Measurements from ENCODE around the gene ANO1.
"Not testable (repeated sequence)": the region's sequence is repeated elsewhere in the genome, so short reads cannot be mapped to it uniquely, and the experiment has no call there.

The ANO1 gene

GRCh38 chr11:70218076-70218475 lies 140.0 kb downstream of the ANO1 start:
- not testable (repeated sequence) for DNase-seq

GRCh38 chr11:70220136-70220535 lies 142.0 kb downstream of the ANO1 start:
- no peak for DNase-seq

GRCh38 chr11:70220920-70221319 lies 142.8 kb downstream of the ANO1 start:
- no peak for DNase-seq

- no peak for DNase-seq
Observed at GRCh38 chr11:70225681-70226177, 147.6 kb downstream of the ANO1 start.

GRCh38 chr11:70226183-70226582 lies 148.1 kb downstream of the ANO1 start:
- DNase-seq, result no peak

GRCh38 chr11:70226967-70227366 lies 148.8 kb downstream of the ANO1 start:
- no peak for DNase-seq

- no peak for DNase-seq
Observed at GRCh38 chr11:70229737-70230136, 151.6 kb downstream of the ANO1 start.

GRCh38 chr11:70230151-70230839 lies 152.2 kb downstream of the ANO1 start:
- no peak for DNase-seq

- no peak for DNase-seq
Observed at GRCh38 chr11:70230840-70231710, 153.0 kb downstream of the ANO1 start.

GRCh38 chr11:70233034-70233433 lies 154.9 kb downstream of the ANO1 start:
- no peak for DNase-seq

GRCh38 chr11:70233511-70233934 lies 155.4 kb downstream of the ANO1 start:
- DNase-seq, result no peak

GRCh38 chr11:70233962-70234361 lies 155.8 kb downstream of the ANO1 start:
- no peak for DNase-seq

All from central memory CD4-positive, alpha-beta T cell (primary cell).